IMR-90 (cell line): Measurements from ENCODE around the gene NEK9. TPM values are rescaled to one million over a fixed set of nuclear protein-coding genes. Genes with fewer than 3 reads are reported as not detected.

Experiments
- ATAC-seq: fragments of 200-7000 bp; cut with Tn5 transposase; 2 replicates; pipeline ENCODE4 v1.9.1; 2020; ENCODE audit warnings: low read depth, mild to moderate bottlenecking, moderate library complexity
- BruUV-seq: library from RNA; stranded (reverse); fragments of 400-500 nt; replicated peaks from 2 replicates; lab custom pipeline; 2021; lab: Mats Ljungman, UMichigan
- CTCF ChIA-PET: fragments of 300-600 bp; formaldehyde crosslinking; extraction: SDS; loops from one replicate; lab custom pipeline; 2021; ENCODE audit warnings: antibody characterized with exemption; lab: Yijun Ruan, JAX
- POLR2A ChIA-PET: fragments of 300-600 bp; sonication (Branson Sonifier 250); formaldehyde crosslinking; loops from one replicate; lab custom pipeline; 2022; ENCODE audit warnings: antibody characterized with exemption; ENCODE audit not compliant: unreplicated experiment; lab: Charles Lee
- DNase-seq: peaks from one replicate; pipeline ENCODE4 v3.0.0; 2013
- H2AFZ ChIP-seq: replicated peaks from 2 replicates; pipeline ENCODE3; 2013; ENCODE audit warnings: low read length, mild to moderate bottlenecking; ENCODE audit not compliant: poor library complexity
- H2AK5ac ChIP-seq: 2 replicates; pipeline ENCODE4 v1.6.1; 2013; ENCODE audit warnings: low read depth, low read length, inconsistent platforms
- H2AK9ac ChIP-seq: replicated peaks from 2 replicates; pipeline ENCODE3; 2013; ENCODE audit warnings: mild to moderate bottlenecking, low read depth, low read length, moderate library complexity; ENCODE audit not compliant: poor library complexity
- H2BK120ac ChIP-seq: 2 replicates; pipeline ENCODE4 v1.6.1; 2013; ENCODE audit warnings: low read depth, low read length, inconsistent platforms
- H2BK15ac ChIP-seq: 3 replicates; pipeline ENCODE4 v1.6.1; 2013; ENCODE audit warnings: low read depth, low read length, inconsistent platforms
- H2BK20ac ChIP-seq: 2 replicates; pipeline ENCODE4 v1.6.1; 2013; ENCODE audit warnings: low read depth, mild to moderate bottlenecking, inconsistent platforms, low read length, moderate library complexity
- H2BK5ac ChIP-seq: 2 replicates; pipeline ENCODE4 v1.6.1; 2013; ENCODE audit warnings: mild to moderate bottlenecking, low read depth, low read length, inconsistent platforms; ENCODE audit not compliant: poor library complexity, severe bottlenecking
- H3K14ac ChIP-seq: replicated peaks from 2 replicates; pipeline ENCODE4 v1.6.1; 2013; ENCODE audit warnings: low read depth, low read length, inconsistent platforms
- H3K18ac ChIP-seq: 2 replicates; pipeline ENCODE4 v1.6.1; 2013; ENCODE audit warnings: low read depth, low read length, control low read depth
- H3K23ac ChIP-seq: 2 replicates; pipeline ENCODE4 v1.6.1; 2013; ENCODE audit warnings: low read depth, low read length, inconsistent platforms
- H3K27ac ChIP-seq: 2 replicates; pipeline ENCODE4 v1.5.1; 2013; ENCODE audit warnings: mild to moderate bottlenecking, control low read depth, low read length; ENCODE audit not compliant: insufficient read depth
- H3K27me3 ChIP-seq: 2 replicates; pipeline ENCODE4 v1.6.1; 2013; ENCODE audit warnings: low read length; ENCODE audit not compliant: control insufficient read depth, insufficient read depth
- H3K36me3 ChIP-seq: 2 replicates; pipeline ENCODE4 v1.6.1; 2013; ENCODE audit warnings: low read length, mixed read lengths; ENCODE audit not compliant: control insufficient read depth, insufficient read depth
- H3K4ac ChIP-seq: 2 replicates; pipeline ENCODE4 v1.6.1; 2013; ENCODE audit warnings: low read depth, low read length, inconsistent platforms
- H3K4me1 ChIP-seq: 2 replicates; pipeline ENCODE4 v1.6.1; 2013; ENCODE audit warnings: low read length, mixed read lengths; ENCODE audit not compliant: control insufficient read depth, insufficient read depth
- H3K4me2 ChIP-seq: 2 replicates; pipeline ENCODE4 v1.6.1; 2013; ENCODE audit warnings: low read depth, mild to moderate bottlenecking, control low read depth, low read length, moderate library complexity
- H3K4me3 ChIP-seq: 2 replicates; pipeline ENCODE4 v1.5.1; 2013; ENCODE audit warnings: low read depth, mild to moderate bottlenecking, control low read depth, low read length, moderate library complexity; ENCODE audit not compliant: insufficient read depth
- H3K56ac ChIP-seq: 2 replicates; pipeline ENCODE4 v1.6.1; 2013; ENCODE audit warnings: low read length, inconsistent platforms; ENCODE audit not compliant: insufficient read depth; ENCODE audit errors: extremely low read depth
- H3K79me1 ChIP-seq, 2 experiments: 2 replicates each; pipeline ENCODE4 v1.6.1; 2013; ENCODE audit warnings: low read length in 2 of 2, inconsistent platforms in 1 of 2, low read depth in 1 of 2
- H3K9ac ChIP-seq: 2 replicates; pipeline ENCODE4 v1.6.1; 2013; ENCODE audit warnings: low read depth, low read length, control low read depth
- H3K9me1 ChIP-seq: 2 replicates; pipeline ENCODE4 v1.6.1; 2013; ENCODE audit warnings: low read length, inconsistent platforms; ENCODE audit not compliant: insufficient read depth
- H3K9me3 ChIP-seq: 2 replicates; pipeline ENCODE4 v1.6.1; 2013; ENCODE audit warnings: low read length; ENCODE audit not compliant: control insufficient read depth, insufficient read depth
- H4K20me1 ChIP-seq: 2 replicates; pipeline ENCODE4 v1.6.1; 2013; ENCODE audit warnings: low read length, inconsistent platforms; ENCODE audit not compliant: insufficient read depth
- H4K5ac ChIP-seq: 2 replicates; pipeline ENCODE4 v1.6.1; 2013; ENCODE audit warnings: mild to moderate bottlenecking, low read depth, low read length, control low read depth
- H4K8ac ChIP-seq, 2 experiments: 2 replicates each; pipeline ENCODE4 v1.6.1; 2013; ENCODE audit warnings: low read depth in 2 of 2, low read length in 2 of 2, control low read depth in 1 of 2, inconsistent platforms in 1 of 2
- H4K91ac ChIP-seq: 2 replicates; pipeline ENCODE4 v1.6.1; 2013; ENCODE audit warnings: low read depth, low read length, inconsistent platforms; ENCODE audit not compliant: insufficient read depth
- FOS ChIP-seq: fragments of 150-350 bp; IDR thresholded peaks from 2 replicates; pipeline ENCODE4 v1.6.1; 2016; ENCODE audit warnings: low read depth, low read length
- WGBS, 2 experiments: methylation state at CpG; one replicate each; pipeline versions ENCODE4 v1.1.5 to v1.1.7; 2013; ENCODE audit warnings: missing lambda C conversion rate in 2 of 2; ENCODE audit not compliant: insufficient read length in 1 of 2; ENCODE audit errors: extremely low coverage in 2 of 2; 5-methylcytosine and 5-hydroxymethylcytosine counted together
- dilution Hi-C: fragments of 300-500 bp; cut with HindIII; formaldehyde crosslinking; loops from one replicate; pipeline ENCODE4 v1.14.3; 2018; ENCODE audit warnings: low sequenced_read_pairs; ENCODE audit not compliant: unreplicated experiment
- in situ Hi-C: fragments of 300-500 bp; cut with MboI; formaldehyde crosslinking; loops from 3 replicates; pipeline ENCODE4 v1.14.3; 2019; ENCODE audit warnings: low sequenced_read_pairs, inconsistent platforms, mixed read lengths
- intact Hi-C: fragments of 100-400 bp; cut with micrococcal nuclease; formaldehyde crosslinking; loops from 2 replicates; pipeline ENCODE4 v1.10.0; 2022
- polyA plus RNA-seq, 3 experiments: library from polyadenylated mRNA; depleted of rRNA; stranded (reverse); fragments of >200 nt; gene quantifications; 2 replicates each; pipeline ENCODE4 v1.2.3, GENCODE V29; 2012; ENCODE audit warnings: low replicate concordance in 1 of 3
- total RNA-seq: library from RNA; depleted of rRNA; stranded (reverse); fragments of >200 nt; gene quantifications from 2 replicates; pipeline ENCODE4 v1.2.3, GENCODE V29; 2012

NEK9 gene
- total and polyA plus RNA-seq, 2 of the 4 experiments (the other 2 are of a cell fraction): 22.9 to 23.2 TPM

DNA sequence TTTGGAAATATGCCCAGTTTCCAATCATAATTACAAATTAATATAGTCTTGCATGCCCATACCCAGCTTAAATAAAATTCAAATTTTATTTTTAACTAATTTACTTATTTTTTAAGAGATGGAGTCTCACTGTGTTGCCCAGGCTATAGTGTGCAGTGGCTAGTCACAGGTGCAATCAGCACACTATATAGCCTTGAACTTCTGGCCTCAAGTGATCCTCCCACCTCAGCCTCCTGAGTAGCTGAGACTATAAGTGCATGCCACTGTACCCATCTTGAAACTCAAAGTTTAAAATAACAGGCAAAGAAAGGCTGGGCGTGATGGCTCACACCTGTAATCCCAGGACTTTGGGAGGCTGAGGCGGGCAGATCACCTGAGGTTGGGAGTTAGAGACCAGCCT is 85.9 kb downstream of the NEK9 start:
- H2AFZ ChIP-seq: no peak overlapping the region
- H2AK9ac ChIP-seq: no peak overlapping the region
- H2BK15ac ChIP-seq: no peak overlapping the region
- H3K4me3 ChIP-seq: no peak overlapping the region
- no peaks in the 10 kb centered on the region for H4K20me1 ChIP-seq
- no peak overlapping the region for H4K5ac ChIP-seq
- H3K4me1 ChIP-seq: peaks cover 10% of the 10 kb centered on the region
- no peak overlapping the region for H4K91ac ChIP-seq
- no peak overlapping the region for H2AK5ac ChIP-seq
- ATAC-seq (no peak), DNase-seq (no peak)
- H3K4ac ChIP-seq: no peak overlapping the region
- no TSS peak for BruUV-seq
- CTCF ChIA-PET: no interaction called here
- H2BK120ac ChIP-seq: no peak overlapping the region
- no peak overlapping the region for H2BK20ac ChIP-seq
- no peak overlapping the region for H3K18ac ChIP-seq
- intact Hi-C loops (no loop called here), dilution Hi-C loops (no loop called here), in situ Hi-C loops (no loop called here)
- no peak for TF ChIP-seq FOS
- H3K56ac ChIP-seq: no peak overlapping the region
- no peak overlapping the region for H3K27ac ChIP-seq
- H3K27me3 ChIP-seq: no peaks in the 10 kb centered on the region
- no peak overlapping the region for H4K8ac ChIP-seq
- no peak overlapping the region for H3K14ac ChIP-seq
- H3K4me2 ChIP-seq: no peak overlapping the region
- H3K36me3 ChIP-seq: peaks cover 3% of the 10 kb centered on the region; the same call in 1 of the 2 replicates
- H3K9me3 ChIP-seq: no peaks in the 10 kb centered on the region
- POLR2A ChIA-PET: no interaction called here
- H2BK5ac ChIP-seq: no peak overlapping the region
- no peak overlapping the region for H3K9ac ChIP-seq
- peaks cover 5 to 13% of the 10 kb centered on the region in 2 experiments; a peak in 2 of 4 replicates for H3K79me1 ChIP-seq
- H3K23ac ChIP-seq: no peak overlapping the region
- H3K9me1 ChIP-seq: peaks cover 12% of the 10 kb centered on the region
- no CpG with 5 or more reads among the region's 2 CpGs for WGBS, 2 experiments
